Natural killer cell treated with Interleukin-12 subunit alpha and Interleukin-12 subunit beta and Interleukin-15 and Interleukin-18, amount 100 ng/mL, for 72 hours (primary cell): ENCODE measurements around the gene C6orf47. TPM values are rescaled to one million over a fixed set of nuclear protein-coding genes. Genes with fewer than 3 reads are reported as not detected.
A peak's percentile ranks its signal among the peaks of the same experiment; 100 is the strongest.
"Not testable (repeated sequence)": the region's sequence is repeated elsewhere in the genome, so short reads cannot be mapped to it uniquely, and the experiment has no call there.

Source experiments
- ATAC-seq, 2 donors: fragments of 150-1000 bp; cut with Tn5 transposase in 1 of 2; sonication (Bioruptor Pico), chemical (Tn5 transposase) in 1 of 2; 2 replicates each; pipeline ENCODE4 v1.10.0; 2021
- DNase-seq: peaks from one replicate; pipeline ENCODE4 v3.0.0; 2022; ENCODE audit warnings: low spot score
- H3K27ac Mint-ChIP-seq, 2 donors: 1 replicate in 1 of 2; 2 replicates in 1 of 2; pipeline ENCODE4 v1.8.0; 2022; ENCODE audit warnings: mixed read lengths in 2 of 2, mild to moderate bottlenecking in 1 of 2, moderate library complexity in 1 of 2
- H3K27me3 Mint-ChIP-seq, 2 donors: 1 replicate in 1 of 2; 2 replicates in 1 of 2; pipeline ENCODE4 v1.8.0; 2022; ENCODE audit warnings: mixed read lengths in 2 of 2
- H3K36me3 Mint-ChIP-seq: one replicate; pipeline ENCODE4 v1.8.0; 2022; ENCODE audit warnings: mixed read lengths
- H3K4me1 Mint-ChIP-seq, 2 donors: 1 replicate in 1 of 2; 2 replicates in 1 of 2; pipeline ENCODE4 v1.8.0; 2022; ENCODE audit warnings: low read depth in 2 of 2, mixed read lengths in 2 of 2, mild to moderate bottlenecking in 1 of 2
- H3K4me3 Mint-ChIP-seq: one replicate; pipeline ENCODE4 v1.8.0; 2022; ENCODE audit warnings: mixed read lengths
- H3K9me3 Mint-ChIP-seq: 2 replicates; pipeline ENCODE4 v1.8.0; 2022; ENCODE audit warnings: mixed read lengths
- total RNA-seq, 2 donors: library from RNA; stranded (reverse); gene quantifications; one replicate each; pipeline ENCODE4 v1.2.3, GENCODE V29; 2022

C6orf47 gene
- total RNA-seq, result 10 to 100 TPM; 26.9 to 34.0 TPM

- peaks cover 17% of the 10 kb centered on the region for H3K36me3 Mint-ChIP-seq
- no peaks in the 10 kb centered on the region for H3K9me3 Mint-ChIP-seq
- peaks cover 64 to 65% of the 10 kb centered on the region in 2 donors for H3K4me1 Mint-ChIP-seq
- ATAC-seq (peak; percentile 86 to 90), DNase-seq (peak; percentile 90)
- H3K4me3 Mint-ChIP-seq, result peak within 1 kb of the TSS; percentile 95
- H3K27me3 Mint-ChIP-seq, result no peaks in the 10 kb centered on the region
- peak within 1 kb of the TSS; percentile 85 to 92 for H3K27ac Mint-ChIP-seq
These were observed at the start of gene C6orf47 for GRCh38 chr6:31660381-31661261. TSS of gene C6orf47 (minus strand) at chr6:31660778. CDS start at chr6:31659947, 831 bp downstream.

- ATAC-seq, H3K27me3 Mint-ChIP-seq, H3K36me3 Mint-ChIP-seq, DNase-seq, H3K27ac Mint-ChIP-seq, H3K9me3 Mint-ChIP-seq, H3K4me3 Mint-ChIP-seq: not testable (repeated sequence)
- H3K4me1 Mint-ChIP-seq, result peaks cover 12 to 17% of the 10 kb centered on the region in 2 donors
These were observed 48.6 kb upstream of the C6orf47 start for GRCh38 chr6:31709157-31709556.

GRCh38 chr6:31708224-31708623 lies 47.6 kb upstream of the C6orf47 start:
- peaks cover 0 to 2% of the 10 kb centered on the region in 2 donors for H3K27me3 Mint-ChIP-seq
- no peak overlapping the region for H3K27ac Mint-ChIP-seq
- DNase-seq (no peak), ATAC-seq (no peak)
- H3K4me3 Mint-ChIP-seq, result no peak overlapping the region
- H3K4me1 Mint-ChIP-seq, result peaks cover 15 to 21% of the 10 kb centered on the region in 2 donors
- no peaks in the 10 kb centered on the region for H3K36me3 Mint-ChIP-seq
- H3K9me3 Mint-ChIP-seq, result no peaks in the 10 kb centered on the region

GRCh38 chr6:31707701-31708100 lies 47.1 kb upstream of the C6orf47 start:
- no peak overlapping the region for H3K4me3 Mint-ChIP-seq
- peaks cover 0 to 2% of the 10 kb centered on the region in 2 donors for H3K27me3 Mint-ChIP-seq
- no peaks in the 10 kb centered on the region for H3K9me3 Mint-ChIP-seq
- DNase-seq (no peak), ATAC-seq (no peak)
- no peak overlapping the region for H3K27ac Mint-ChIP-seq
- H3K4me1 Mint-ChIP-seq, result peaks cover 15 to 23% of the 10 kb centered on the region in 2 donors
- H3K36me3 Mint-ChIP-seq, result peaks cover 2% of the 10 kb centered on the region

GRCh38 chr6:31706599-31706998 lies 46.0 kb upstream of the C6orf47 start, which contains the start of gene LY6G6F:
TSS of gene LY6G6F (plus strand) at chr6:31706866. CDS start at chr6:31706907, 41 bp downstream.
- Mint-ChIP-seq H3K27me3 (no peaks in the 10 kb centered on the region), H3K4me1 (peaks cover 21 to 26% of the 10 kb centered on the region in 2 donors), H3K36me3 (peaks cover 9% of the 10 kb centered on the region), H3K4me3 (no peak within 1 kb of the TSS), H3K27ac (peak within 1 kb of the TSS in 1 of 2 donors; percentile 58), H3K9me3 (no peaks in the 10 kb centered on the region)
- ATAC-seq (no peak), DNase-seq (no peak)

GRCh38 chr6:31705931-31706330 lies 45.4 kb upstream of the C6orf47 start:
- ATAC-seq (no peak), DNase-seq (no peak)
- H3K36me3 Mint-ChIP-seq, result peaks cover 9% of the 10 kb centered on the region
- H3K27me3 Mint-ChIP-seq, result no peaks in the 10 kb centered on the region
- H3K4me1 Mint-ChIP-seq, result peaks cover 23 to 26% of the 10 kb centered on the region in 2 donors
- no peak overlapping the region for H3K4me3 Mint-ChIP-seq
- H3K9me3 Mint-ChIP-seq, result no peaks in the 10 kb centered on the region
- H3K27ac Mint-ChIP-seq, result no peak overlapping the region

GRCh38 chr6:31702819-31703716 lies 42.5 kb upstream of the C6orf47 start, which contains the start of gene ABHD16A:
TSS of gene ABHD16A (minus strand) at chr6:31703324. CDS start at chr6:31703281, 43 bp downstream.
- peaks cover 9% of the 10 kb centered on the region for H3K36me3 Mint-ChIP-seq
- ATAC-seq (peak; percentile 97 to 98), DNase-seq (peak; percentile 98)
- no peaks in the 10 kb centered on the region for H3K9me3 Mint-ChIP-seq
- H3K4me1 Mint-ChIP-seq, result peaks cover 23% of the 10 kb centered on the region in 2 donors
- peak within 1 kb of the TSS; percentile 95 for H3K27ac Mint-ChIP-seq
- H3K4me3 Mint-ChIP-seq, result peak within 1 kb of the TSS; percentile 99
- no peaks in the 10 kb centered on the region for H3K27me3 Mint-ChIP-seq

- peak overlapping the region; percentile 99 for H3K4me3 Mint-ChIP-seq
- peaks cover 14% of the 10 kb centered on the region for H3K36me3 Mint-ChIP-seq
- H3K27ac Mint-ChIP-seq, result peak overlapping the region; percentile 95
- no peak for DNase-seq
- peaks cover 29 to 30% of the 10 kb centered on the region in 2 donors for H3K4me1 Mint-ChIP-seq
- no peaks in the 10 kb centered on the region for H3K27me3 Mint-ChIP-seq
- peak in 1 of 2 donors; percentile 24 for ATAC-seq
- no peaks in the 10 kb centered on the region for H3K9me3 Mint-ChIP-seq
These were observed 41.8 kb upstream of the C6orf47 start for GRCh38 chr6:31702405-31702818.

- Mint-ChIP-seq H3K27ac (peak overlapping the region; percentile 95), H3K4me1 (peaks cover 32 to 33% of the 10 kb centered on the region in 2 donors), H3K36me3 (peaks cover 17% of the 10 kb centered on the region), H3K27me3 (no peaks in the 10 kb centered on the region), H3K4me3 (peak overlapping the region; percentile 99), H3K9me3 (no peaks in the 10 kb centered on the region)
- no peak for ATAC-seq
- DNase-seq, result no peak
These were observed 41.3 kb upstream of the C6orf47 start for GRCh38 chr6:31701666-31702404.

- peak overlapping the region; percentile 95 for H3K27ac Mint-ChIP-seq
- peaks cover 32 to 33% of the 10 kb centered on the region in 2 donors for H3K4me1 Mint-ChIP-seq
- no peaks in the 10 kb centered on the region for H3K27me3 Mint-ChIP-seq
These were observed 40.3 kb upstream of the C6orf47 start for GRCh38 chr6:31700740-31701401.

GRCh38 chr6:31697555-31697954 lies 37.0 kb upstream of the C6orf47 start:
- Mint-ChIP-seq H3K4me3 (peak overlapping the region; percentile 4), H3K27me3 (no peaks in the 10 kb centered on the region), H3K27ac (peak overlapping the region; percentile 39 to 66), H3K4me1 (peaks cover 26 to 28% of the 10 kb centered on the region in 2 donors), H3K36me3 (peaks cover 14% of the 10 kb centered on the region), H3K9me3 (no peaks in the 10 kb centered on the region)
- DNase-seq (no peak), ATAC-seq (peak in 1 of 2 donors; percentile 36)

More at GRCh38 chr6:31700740-31701401, 40.3 kb upstream of the C6orf47 start:
- peaks cover 17% of the 10 kb centered on the region for H3K36me3 Mint-ChIP-seq
- no peak for DNase-seq
- H3K4me3 Mint-ChIP-seq, result peak overlapping the region; percentile 99
- no peaks in the 10 kb centered on the region for H3K9me3 Mint-ChIP-seq
- no peak for ATAC-seq

GRCh38 chr6:31693535-31693934 lies 33.0 kb upstream of the C6orf47 start:
- Mint-ChIP-seq H3K27me3 (no peaks in the 10 kb centered on the region), H3K36me3 (peaks cover 8% of the 10 kb centered on the region), H3K4me3 (no peak overlapping the region), H3K9me3 (no peaks in the 10 kb centered on the region), H3K4me1 (peaks cover 11 to 16% of the 10 kb centered on the region in 2 donors), H3K27ac (no peak overlapping the region)
- ATAC-seq (no peak), DNase-seq (no peak)
